Neural cell (in vitro differentiated cells): Measurements from ENCODE around the gene ARID1B. TPM values are rescaled to one million over a fixed set of nuclear protein-coding genes. Genes with fewer than 3 reads are reported as not detected.
A peak's percentile ranks its signal among the peaks of the same experiment; 100 is the strongest.

Experiments
- H2AFZ ChIP-seq: fragments of 200-600, 300-800 bp; sonication (generic), shearing (Covaris generic); 2 replicates; pipeline ENCODE4 v1.6.0; 2014; ENCODE audit warnings: low read depth, mild to moderate bottlenecking, antibody characterized with exemption, low read length, moderate library complexity
- H3F3A ChIP-seq: fragments of 200-600 bp; shearing (Covaris generic); 2 replicates; pipeline ENCODE4 v1.6.1; 2016; ENCODE audit warnings: mild to moderate bottlenecking, moderate library complexity, mixed read lengths, antibody characterized with exemption, low read length; ENCODE audit not compliant: insufficient read depth, poor library complexity, severe bottlenecking
- H3K27ac ChIP-seq: fragments of 200-600, 300-800 bp; sonication (generic), shearing (Covaris generic); 2 replicates; pipeline ENCODE4 v1.5.1; 2014; ENCODE audit warnings: mild to moderate bottlenecking, low read length, moderate library complexity
- H3K27me3 ChIP-seq: fragments of 300-800, 200-600 bp; sonication (generic), shearing (Covaris generic); 2 replicates; pipeline ENCODE4 v1.6.0; 2014; ENCODE audit warnings: mild to moderate bottlenecking, low read depth, low read length, moderate library complexity; ENCODE audit not compliant: insufficient read depth
- H3K36me3 ChIP-seq: fragments of 300-800, 200-600 bp; sonication (generic), shearing (Covaris generic); 2 replicates; pipeline ENCODE4 v1.5.1; 2014; ENCODE audit warnings: mild to moderate bottlenecking, antibody characterized with exemption, low read length, moderate library complexity; ENCODE audit not compliant: insufficient read depth
- H3K4me2 ChIP-seq: fragments of 300-800, 200-600 bp; sonication (generic), shearing (Covaris generic); 2 replicates; pipeline ENCODE4 v1.6.0; 2014; ENCODE audit warnings: mild to moderate bottlenecking, low read length
- H3K4me3 ChIP-seq: fragments of 300-800, 200-600 bp; sonication (generic), shearing (Covaris generic); 2 replicates; pipeline ENCODE4 v1.5.1; 2014; ENCODE audit warnings: mild to moderate bottlenecking, low read length, moderate library complexity
- H3K79me2 ChIP-seq: fragments of 200-600 bp; shearing (Covaris generic); replicated peaks from 2 replicates; pipeline ENCODE4 v1.6.0; 2014; ENCODE audit warnings: mild to moderate bottlenecking, low read length, moderate library complexity; ENCODE audit not compliant: insufficient read depth
- H3K9ac ChIP-seq: fragments of 300-800, 200-600 bp; sonication (generic), shearing (Covaris generic); 2 replicates; pipeline ENCODE4 v1.6.1; 2016; ENCODE audit warnings: mild to moderate bottlenecking, low read length, mixed read lengths
- H3K9me2 ChIP-seq: fragments of 200-600 bp; shearing (Covaris generic); 2 replicates; pipeline ENCODE4 v1.6.1; 2016; ENCODE audit warnings: mild to moderate bottlenecking, low read length, mixed read lengths; ENCODE audit not compliant: insufficient read depth
- H3K9me3 ChIP-seq: fragments of 200-600, 300-800 bp; sonication (generic), shearing (Covaris generic); 2 replicates; pipeline ENCODE4 v1.6.1; 2016; ENCODE audit warnings: mild to moderate bottlenecking, mixed run types, low read length, moderate library complexity, mixed read lengths
- H4K20me1 ChIP-seq: fragments of 200-600 bp; shearing (Covaris generic); 2 replicates; pipeline ENCODE4 v1.6.1; 2016; ENCODE audit warnings: mild to moderate bottlenecking, mixed run types; ENCODE audit not compliant: insufficient read depth
- EP300 ChIP-seq: fragments of 450-650 bp; conservative IDR thresholded peaks from 2 replicates; pipeline ENCODE4 v1.6.1; 2014; ENCODE audit warnings: antibody characterized with exemption, mild to moderate bottlenecking, moderate library complexity; ENCODE audit not compliant: poor library complexity, severe bottlenecking
- EZH2 ChIP-seq: fragments of 200-600, 300-800 bp; shearing (Covaris generic), sonication (generic); IDR thresholded peaks from 2 replicates; pipeline ENCODE4 v1.6.1; 2014; ENCODE audit warnings: antibody characterized with exemption, low read length, borderline replicate concordance, mild to moderate bottlenecking; ENCODE audit not compliant: insufficient read depth, poor library complexity, severe bottlenecking
- MXI1 ChIP-seq: fragments of 450-650 bp; conservative IDR thresholded peaks from 2 replicates; pipeline ENCODE4 v1.6.1; 2014; ENCODE audit warnings: antibody characterized with exemption, mild to moderate bottlenecking; ENCODE audit not compliant: poor library complexity, severe bottlenecking
- POLR2AphosphoS5 ChIP-seq: IDR thresholded peaks from 2 replicates; pipeline ENCODE4 v1.6.1; 2012
- RAD21 ChIP-seq: fragments of 450-650 bp; conservative IDR thresholded peaks from 2 replicates; pipeline ENCODE4 v1.6.1; 2014; ENCODE audit warnings: antibody characterized with exemption, mild to moderate bottlenecking, moderate library complexity
- SMC3 ChIP-seq: fragments of 450-650 bp; conservative IDR thresholded peaks from 2 replicates; pipeline ENCODE4 v1.6.1; 2014; ENCODE audit warnings: antibody characterized with exemption, mild to moderate bottlenecking, moderate library complexity; ENCODE audit not compliant: poor library complexity
- TAF1 ChIP-seq: IDR thresholded peaks from 2 replicates; pipeline ENCODE4 v1.6.1; 2012; ENCODE audit warnings: low read depth
- polyA plus RNA-seq: library from polyadenylated mRNA; depleted of rRNA; stranded (reverse); fragments of >200 nt; gene quantifications from 2 replicates; pipeline ENCODE4 v1.2.3, GENCODE V29; 2014
- TF ChIP-seq, protein P1 (sequence below): IDR thresholded peaks from 2 replicates; pipeline ENCODE4 v1.6.1; 2012; ENCODE audit warnings: borderline replicate concordance
- TF ChIP-seq, protein P2 (sequence below): fragments of 450-650 bp; IDR thresholded peaks from 2 replicates; pipeline ENCODE4 v1.5.1; 2014; ENCODE audit warnings: antibody characterized with exemption, mild to moderate bottlenecking, moderate library complexity; ENCODE audit not compliant: poor library complexity, severe bottlenecking

The ARID1B gene
- polyA plus RNA-seq, 1 donor from 2014 or later, result 35.0 TPM

DNA sequence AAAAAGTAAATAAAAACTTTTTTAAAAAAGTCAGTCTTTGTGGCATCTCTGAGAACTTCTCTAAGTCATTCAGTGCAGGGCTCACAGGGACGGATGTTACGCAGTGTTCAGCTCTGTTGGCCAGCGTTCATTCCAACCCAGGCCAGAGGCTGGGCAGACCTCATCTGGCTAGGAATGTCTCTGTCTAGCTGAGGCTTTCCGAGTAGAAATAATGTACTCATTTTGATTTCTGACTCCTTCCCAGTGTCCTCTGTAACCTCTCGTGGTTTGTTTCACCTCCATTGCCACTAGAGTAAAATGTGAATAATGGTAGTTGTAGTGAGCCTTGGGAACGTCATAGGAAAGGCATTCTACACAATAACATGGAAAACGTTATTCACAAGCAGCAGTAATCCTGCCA, 411.0 kb downstream of the ARID1B start:
- no peak overlapping the region for H3K4me3 ChIP-seq
- H4K20me1 ChIP-seq, result no peaks in the 10 kb centered on the region
- no peaks in the 10 kb centered on the region for H3K9me3 ChIP-seq
- no peaks in the 10 kb centered on the region for H3F3A ChIP-seq
- H3K27ac ChIP-seq, result peak overlapping the region; percentile 76
- TF ChIP-seq, protein P1, sequence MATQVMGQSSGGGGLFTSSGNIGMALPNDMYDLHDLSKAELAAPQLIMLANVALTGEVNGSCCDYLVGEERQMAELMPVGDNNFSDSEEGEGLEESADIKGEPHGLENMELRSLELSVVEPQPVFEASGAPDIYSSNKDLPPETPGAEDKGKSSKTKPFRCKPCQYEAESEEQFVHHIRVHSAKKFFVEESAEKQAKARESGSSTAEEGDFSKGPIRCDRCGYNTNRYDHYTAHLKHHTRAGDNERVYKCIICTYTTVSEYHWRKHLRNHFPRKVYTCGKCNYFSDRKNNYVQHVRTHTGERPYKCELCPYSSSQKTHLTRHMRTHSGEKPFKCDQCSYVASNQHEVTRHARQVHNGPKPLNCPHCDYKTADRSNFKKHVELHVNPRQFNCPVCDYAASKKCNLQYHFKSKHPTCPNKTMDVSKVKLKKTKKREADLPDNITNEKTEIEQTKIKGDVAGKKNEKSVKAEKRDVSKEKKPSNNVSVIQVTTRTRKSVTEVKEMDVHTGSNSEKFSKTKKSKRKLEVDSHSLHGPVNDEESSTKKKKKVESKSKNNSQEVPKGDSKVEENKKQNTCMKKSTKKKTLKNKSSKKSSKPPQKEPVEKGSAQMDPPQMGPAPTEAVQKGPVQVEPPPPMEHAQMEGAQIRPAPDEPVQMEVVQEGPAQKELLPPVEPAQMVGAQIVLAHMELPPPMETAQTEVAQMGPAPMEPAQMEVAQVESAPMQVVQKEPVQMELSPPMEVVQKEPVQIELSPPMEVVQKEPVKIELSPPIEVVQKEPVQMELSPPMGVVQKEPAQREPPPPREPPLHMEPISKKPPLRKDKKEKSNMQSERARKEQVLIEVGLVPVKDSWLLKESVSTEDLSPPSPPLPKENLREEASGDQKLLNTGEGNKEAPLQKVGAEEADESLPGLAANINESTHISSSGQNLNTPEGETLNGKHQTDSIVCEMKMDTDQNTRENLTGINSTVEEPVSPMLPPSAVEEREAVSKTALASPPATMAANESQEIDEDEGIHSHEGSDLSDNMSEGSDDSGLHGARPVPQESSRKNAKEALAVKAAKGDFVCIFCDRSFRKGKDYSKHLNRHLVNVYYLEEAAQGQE, result no peak
- TF ChIP-seq RAD21, result no peak
- no peak for TF ChIP-seq TAF1
- no peak for TF ChIP-seq POLR2AphosphoS5
- TF ChIP-seq EZH2, result no peak
- TF ChIP-seq, protein P2, sequence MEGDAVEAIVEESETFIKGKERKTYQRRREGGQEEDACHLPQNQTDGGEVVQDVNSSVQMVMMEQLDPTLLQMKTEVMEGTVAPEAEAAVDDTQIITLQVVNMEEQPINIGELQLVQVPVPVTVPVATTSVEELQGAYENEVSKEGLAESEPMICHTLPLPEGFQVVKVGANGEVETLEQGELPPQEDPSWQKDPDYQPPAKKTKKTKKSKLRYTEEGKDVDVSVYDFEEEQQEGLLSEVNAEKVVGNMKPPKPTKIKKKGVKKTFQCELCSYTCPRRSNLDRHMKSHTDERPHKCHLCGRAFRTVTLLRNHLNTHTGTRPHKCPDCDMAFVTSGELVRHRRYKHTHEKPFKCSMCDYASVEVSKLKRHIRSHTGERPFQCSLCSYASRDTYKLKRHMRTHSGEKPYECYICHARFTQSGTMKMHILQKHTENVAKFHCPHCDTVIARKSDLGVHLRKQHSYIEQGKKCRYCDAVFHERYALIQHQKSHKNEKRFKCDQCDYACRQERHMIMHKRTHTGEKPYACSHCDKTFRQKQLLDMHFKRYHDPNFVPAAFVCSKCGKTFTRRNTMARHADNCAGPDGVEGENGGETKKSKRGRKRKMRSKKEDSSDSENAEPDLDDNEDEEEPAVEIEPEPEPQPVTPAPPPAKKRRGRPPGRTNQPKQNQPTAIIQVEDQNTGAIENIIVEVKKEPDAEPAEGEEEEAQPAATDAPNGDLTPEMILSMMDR, result no peak
- no peaks in the 10 kb centered on the region for H3K9me2 ChIP-seq
- no peak overlapping the region for H2AFZ ChIP-seq
- no peak overlapping the region for H3K4me2 ChIP-seq
- H3K79me2 ChIP-seq, result no peaks in the 10 kb centered on the region
- H3K36me3 ChIP-seq, result peaks cover 14% of the 10 kb centered on the region
- no peak overlapping the region for H3K9ac ChIP-seq
- H3K27me3 ChIP-seq, result no peaks in the 10 kb centered on the region

DNA sequence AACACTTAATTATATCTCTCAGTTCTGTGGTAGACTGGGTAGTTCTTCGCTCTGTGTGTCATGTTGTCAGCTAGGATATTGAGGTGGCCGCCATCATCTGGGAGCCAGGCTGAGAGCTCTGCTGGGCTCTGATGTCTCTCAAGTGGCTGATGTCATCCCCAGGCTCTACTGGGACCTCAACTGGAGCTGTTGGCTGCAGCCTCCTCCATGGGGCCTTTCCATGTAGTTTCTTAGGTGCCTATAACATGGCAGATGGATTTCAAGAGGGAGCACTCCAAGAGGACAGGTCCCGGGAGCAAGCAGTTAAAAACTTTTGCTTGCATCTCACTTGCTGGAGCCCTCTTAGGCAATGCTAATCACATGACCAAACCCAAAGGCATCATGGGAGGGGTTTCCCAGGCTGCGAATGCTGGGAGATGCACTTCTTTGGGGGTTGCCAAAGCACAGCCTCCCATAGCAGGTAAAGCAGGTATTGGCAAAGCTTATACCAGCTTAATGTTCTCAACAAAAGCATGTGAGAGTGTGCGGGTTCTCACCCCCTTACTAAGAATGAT, 416.3 kb downstream of the ARID1B start:
- no peak for TF ChIP-seq EZH2
- no peak for TF ChIP-seq TAF1
- TF ChIP-seq MXI1, result no peak
- TF ChIP-seq, protein P1, result no peak
- no peak for TF ChIP-seq SMC3
- no peak for TF ChIP-seq RAD21
- TF ChIP-seq POLR2AphosphoS5, result no peak
- no peak for TF ChIP-seq EP300
- TF ChIP-seq, protein P2, result no peak
- no peaks in the 10 kb centered on the region for H3F3A ChIP-seq
- H3K27me3 ChIP-seq, result no peaks in the 10 kb centered on the region
- no peak overlapping the region for H2AFZ ChIP-seq
- H3K36me3 ChIP-seq, result peaks cover 9% of the 10 kb centered on the region
- no peaks in the 10 kb centered on the region for H3K9me3 ChIP-seq
- no peaks in the 10 kb centered on the region for H4K20me1 ChIP-seq
- H3K9ac ChIP-seq, result no peak overlapping the region
- H3K4me2 ChIP-seq, result no peak overlapping the region
- no peaks in the 10 kb centered on the region for H3K9me2 ChIP-seq
- H3K4me3 ChIP-seq, result no peak overlapping the region
- H3K79me2 ChIP-seq, result no peaks in the 10 kb centered on the region
- H3K27ac ChIP-seq, result no peak overlapping the region
